Measurements from ENCODE around the gene PRSS2. TPM values are rescaled to one million over a fixed set of nuclear protein-coding genes. Genes with fewer than 3 reads are reported as not detected.
A peak's percentile ranks its signal among the peaks of the same experiment; 100 is the strongest.

Gene PRSS2
- total RNA-seq, 1 donor from 2014 or later = not detected

DNA sequence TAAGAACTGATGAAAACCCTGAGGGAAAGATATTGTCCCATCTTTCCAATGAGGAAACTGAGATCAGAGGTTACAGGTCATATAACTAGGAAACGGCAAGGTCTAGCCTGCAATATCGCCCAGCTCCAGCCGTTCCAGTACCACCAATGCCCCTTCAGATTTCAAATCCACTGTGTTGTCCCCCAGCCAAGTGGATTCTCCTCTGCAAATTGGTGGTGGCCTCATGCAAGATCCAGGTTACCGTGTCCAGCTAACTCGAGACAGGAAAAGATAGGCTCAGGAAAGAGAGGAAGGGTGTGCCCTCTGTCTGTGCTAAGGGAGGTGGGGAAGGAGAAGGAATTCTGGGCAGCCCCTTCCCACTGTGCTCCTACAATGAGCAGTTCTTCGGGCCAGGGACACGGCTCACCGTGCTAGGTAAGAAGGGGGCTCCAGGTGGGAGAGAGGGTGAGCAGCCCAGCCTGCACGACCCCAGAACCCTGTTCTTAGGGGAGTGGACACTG, 25.3 kb downstream of the PRSS2 start:
- H3K27me3 ChIP-seq (ENCODE audit: control insufficient read depth, insufficient read depth, low read length) = peaks cover 19% of the 10 kb centered on the region

GRCh38 chr7:142796501-142797390, 26.0 kb downstream of the PRSS2 start:
- peaks cover 19% of the 10 kb centered on the region for H3K27me3 ChIP-seq (ENCODE audit: control insufficient read depth, insufficient read depth, low read length)
- peak overlapping the region; percentile 11 for H3K4me3 ChIP-seq (ENCODE audit: low read depth, low read length)
- FAIRE-seq (no peak), DNase-seq (ENCODE audit: low read depth) (no peak)
- no peaks in the 10 kb centered on the region for H3K36me3 ChIP-seq (ENCODE audit: control insufficient read depth, insufficient read depth, low read length)
- no peak for TF ChIP-seq CTCF (IDR thresholded peaks at IDR 0.05; ENCODE audit: insufficient read depth, low read length, severe bottlenecking)

More for the DNA sequence above, 25.3 kb downstream of the PRSS2 start:
- no peak overlapping the region for H3K4me3 ChIP-seq (ENCODE audit: low read depth, low read length)
- no peak for TF ChIP-seq CTCF (IDR thresholded peaks at IDR 0.05; ENCODE audit: insufficient read depth, low read length, severe bottlenecking)
- no peaks in the 10 kb centered on the region for H3K36me3 ChIP-seq (ENCODE audit: control insufficient read depth, insufficient read depth, low read length)
- no peak for DNase-seq (ENCODE audit: low read depth)
- FAIRE-seq = no peak

DNA sequence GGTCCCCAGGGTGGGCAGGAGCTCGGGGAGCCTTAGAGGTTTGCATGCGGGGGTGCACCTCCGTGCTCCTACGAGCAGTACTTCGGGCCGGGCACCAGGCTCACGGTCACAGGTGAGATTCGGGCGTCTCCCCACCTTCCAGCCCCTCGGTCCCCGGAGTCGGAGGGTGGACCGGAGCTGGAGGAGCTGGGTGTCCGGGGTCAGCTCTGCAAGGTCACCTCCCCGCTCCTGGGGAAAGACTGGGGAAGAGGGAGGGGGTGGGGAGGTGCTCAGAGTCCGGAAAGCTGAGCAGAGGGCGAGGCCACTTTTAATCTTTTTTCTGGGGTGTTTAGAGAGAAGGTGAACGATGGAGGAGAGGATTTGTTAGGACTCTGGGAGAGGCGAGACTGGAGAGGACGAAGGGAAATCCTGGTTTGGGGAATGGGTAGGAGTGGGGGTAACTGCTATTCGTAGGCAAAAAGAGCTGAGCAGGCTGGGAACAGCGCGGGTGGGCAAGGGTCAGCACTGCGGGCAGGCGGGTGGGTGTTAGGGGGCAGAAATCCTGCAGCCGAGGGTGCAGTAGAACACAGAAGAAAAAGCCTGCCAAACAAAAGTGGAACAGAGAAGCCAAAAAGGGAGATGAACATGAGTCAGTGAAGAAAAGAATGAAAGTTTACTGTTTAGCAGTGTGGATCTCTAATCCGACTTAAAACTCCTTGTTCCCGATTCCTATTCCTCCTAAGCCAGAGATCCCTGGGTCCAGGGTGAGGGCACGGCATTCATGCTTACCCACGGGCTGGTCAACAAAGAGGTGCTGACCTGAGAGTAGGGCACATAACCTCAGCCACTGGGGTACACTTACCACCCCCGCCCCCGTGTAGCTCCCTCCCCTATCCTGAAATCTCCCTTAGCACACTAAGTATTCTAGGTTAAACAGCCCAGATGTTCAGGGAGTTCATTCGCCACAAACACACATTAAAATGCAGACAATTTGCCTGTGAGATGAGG, 26.9 kb downstream of the PRSS2 start:
- DNase-seq (ENCODE audit: low read depth) (no peak), FAIRE-seq (no peak)
- no peak for TF ChIP-seq CTCF (IDR thresholded peaks at IDR 0.05; ENCODE audit: insufficient read depth, low read length, severe bottlenecking)
- Histone ChIP-seq H3K4me3 (ENCODE audit: low read depth, low read length) (peak overlapping the region; percentile 11), H3K27me3 (ENCODE audit: control insufficient read depth, insufficient read depth, low read length) (peaks cover 19% of the 10 kb centered on the region), H3K36me3 (ENCODE audit: control insufficient read depth, insufficient read depth, low read length) (no peaks in the 10 kb centered on the region)

- DNase-seq (ENCODE audit: low read depth) (no peak), FAIRE-seq (peak; percentile 43)
- no peak overlapping the region for H3K4me3 ChIP-seq (ENCODE audit: low read depth, low read length)
- no peaks in the 10 kb centered on the region for H3K36me3 ChIP-seq (ENCODE audit: control insufficient read depth, insufficient read depth, low read length)
- no peak for TF ChIP-seq CTCF (IDR thresholded peaks at IDR 0.05; ENCODE audit: insufficient read depth, low read length, severe bottlenecking)
- H3K27me3 ChIP-seq (ENCODE audit: control insufficient read depth, insufficient read depth, low read length) = peaks cover 19% of the 10 kb centered on the region
Measured at GRCh38 chr7:142798451-142799436, 28.0 kb downstream of the PRSS2 start.

- H3K4me3 ChIP-seq (ENCODE audit: low read depth, low read length) = no peak overlapping the region
- no peaks in the 10 kb centered on the region for H3K36me3 ChIP-seq (ENCODE audit: control insufficient read depth, insufficient read depth, low read length)
- DNase-seq (ENCODE audit: low read depth) (no peak), FAIRE-seq (no peak)
- H3K27me3 ChIP-seq (ENCODE audit: control insufficient read depth, insufficient read depth, low read length) = peaks cover 19% of the 10 kb centered on the region
- no peak for TF ChIP-seq CTCF (IDR thresholded peaks at IDR 0.05; ENCODE audit: insufficient read depth, low read length, severe bottlenecking)
Measured at GRCh38 chr7:142799437-142799835, 28.7 kb downstream of the PRSS2 start.

All from bronchial epithelial cell (primary cell).